OCI-LY7 (cell line): ENCODE results near the gene PVALEF. TPM values are rescaled to one million over a fixed set of nuclear protein-coding genes. Genes with fewer than 3 reads are reported as not detected.

Experiments
- BruUV-seq: library from RNA; stranded (reverse); fragments of 400-500 nt; replicated peaks from 2 replicates; lab custom pipeline; 2021; lab: Mats Ljungman, UMichigan
- CTCF ChIA-PET: fragments of 300-600 bp; sonication (Branson Sonifier 250); formaldehyde crosslinking; loops from one replicate; lab custom pipeline; 2022; ENCODE audit warnings: antibody characterized with exemption; ENCODE audit not compliant: unreplicated experiment; lab: Charles Lee
- POLR2A ChIA-PET: fragments of 300-600 bp; sonication (Branson Sonifier 250); formaldehyde crosslinking; loops from one replicate; lab custom pipeline; 2022; ENCODE audit warnings: antibody characterized with exemption; lab: Charles Lee
- DNase-seq: peaks from one replicate; pipeline ENCODE4 v3.0.0-alpha.2; 2015; ENCODE audit warnings: low spot score
- H2AFZ ChIP-seq: fragments of 200-600 bp; sonication (generic), shearing (Covaris generic); 2 replicates; pipeline ENCODE4 v1.6.1; 2014; ENCODE audit warnings: mild to moderate bottlenecking, antibody characterized with exemption, low read length, moderate library complexity
- H3K27ac ChIP-seq: fragments of 200-600 bp; sonication (generic); 2 replicates; pipeline ENCODE4 v1.5.1; 2014; ENCODE audit warnings: mixed run types, low read depth, mild to moderate bottlenecking, moderate library complexity, low read length, inconsistent platforms; ENCODE audit not compliant: poor library complexity, severe bottlenecking
- H3K36me3 ChIP-seq: fragments of 200-600 bp; sonication (generic); 2 replicates; pipeline ENCODE4 v1.6.1; 2014; ENCODE audit warnings: mild to moderate bottlenecking, antibody characterized with exemption, low read length, moderate library complexity, mixed read lengths; ENCODE audit not compliant: insufficient read depth
- H3K4me1 ChIP-seq: fragments of 200-600 bp; sonication (generic); 2 replicates; pipeline ENCODE4 v1.5.1; 2014; ENCODE audit warnings: mild to moderate bottlenecking, low read length; ENCODE audit not compliant: insufficient read depth, poor library complexity, severe bottlenecking
- H3K4me2 ChIP-seq: fragments of 200-600 bp; sonication (generic); 2 replicates; pipeline ENCODE4 v1.6.1; 2014; ENCODE audit warnings: mild to moderate bottlenecking, low read length
- H3K4me3 ChIP-seq: fragments of 200-600 bp; sonication (generic); 2 replicates; pipeline ENCODE4 v1.5.1; 2014; ENCODE audit warnings: mild to moderate bottlenecking, low read depth, low read length; ENCODE audit not compliant: poor library complexity, severe bottlenecking
- H3K79me2 ChIP-seq: fragments of 200-600 bp; sonication (generic); 2 replicates; pipeline ENCODE4 v1.6.1; 2016; ENCODE audit warnings: low read depth, mild to moderate bottlenecking, low read length, moderate library complexity, mixed read lengths; ENCODE audit not compliant: insufficient read depth
- H3K9me2 ChIP-seq: fragments of 200-600 bp; sonication (generic); 2 replicates; pipeline ENCODE4 v1.6.1; 2016; ENCODE audit warnings: mild to moderate bottlenecking, low read length, mixed read lengths; ENCODE audit not compliant: insufficient read depth
- H3K9me3 ChIP-seq: fragments of 200-600 bp; sonication (generic); 2 replicates; pipeline ENCODE4 v1.6.1; 2014; ENCODE audit warnings: mild to moderate bottlenecking, mixed run types, low read length, mixed read lengths
- H4K20me1 ChIP-seq: fragments of 200-600 bp; sonication (generic); 2 replicates; pipeline ENCODE4 v1.6.1; 2014; ENCODE audit warnings: mild to moderate bottlenecking, antibody characterized with exemption, low read length, moderate library complexity, mixed read lengths; ENCODE audit not compliant: insufficient read depth
- CTCF ChIP-seq: fragments of 200-600 bp; sonication (generic); conservative IDR thresholded peaks from 2 replicates; pipeline ENCODE4 v1.5.1; 2014; ENCODE audit warnings: mild to moderate bottlenecking, antibody characterized with exemption, low read length, moderate library complexity, mixed read lengths
- EZH2phosphoT487 ChIP-seq: fragments of 200-600 bp; sonication (generic); IDR thresholded peaks from 2 replicates; pipeline ENCODE4 v1.6.1; 2018; ENCODE audit warnings: low read depth, borderline replicate concordance, mild to moderate bottlenecking, mixed run types, antibody characterized with exemption, low read length, moderate library complexity, mixed read lengths
- intact Hi-C: fragments of 100-400 bp; cut with micrococcal nuclease; formaldehyde crosslinking; loops from one replicate; pipeline ENCODE4 v1.10.0; 2022; ENCODE audit not compliant: unreplicated experiment
- total RNA-seq, 2 experiments: library from RNA; depleted of rRNA in 1 of 2; stranded (reverse); fragments of >200 nt in 1 of 2; shearing (Covaris generic) in 1 of 2; gene quantifications; 2 replicates each; pipeline ENCODE4 v1.2.3, GENCODE V29; 2014 to 2022

PVALEF gene
- total RNA-seq, 2 experiments from 2014 or later = not detected

DNA sequence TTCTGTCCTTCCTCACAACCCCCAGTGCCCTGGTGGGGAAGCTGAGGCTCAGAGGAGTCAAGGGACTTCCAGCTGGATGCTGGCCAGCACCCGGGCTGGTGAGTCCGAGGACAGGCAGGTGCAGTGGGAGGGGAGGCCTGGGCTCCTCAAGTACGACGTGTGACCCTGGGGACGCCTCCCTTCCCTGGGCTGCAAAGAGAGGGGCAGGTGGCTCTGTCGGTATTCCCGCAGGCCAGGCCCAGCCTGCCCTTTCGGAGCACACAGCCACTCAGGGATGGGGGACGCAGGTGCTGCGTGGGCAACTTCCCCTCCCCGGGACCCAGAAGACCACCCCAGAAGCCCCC, 33.1 kb upstream of the PVALEF start:
- Histone ChIP-seq H2AFZ (no peak overlapping the region), H3K36me3 (no peaks in the 10 kb centered on the region), H4K20me1 (no peaks in the 10 kb centered on the region), H3K4me3 (no peak overlapping the region), H3K9me3 (no peaks in the 10 kb centered on the region), H3K79me2 (no peaks in the 10 kb centered on the region), H3K9me2 (no peaks in the 10 kb centered on the region), H3K4me1 (no peaks in the 10 kb centered on the region), H3K4me2 (no peak overlapping the region), H3K27ac (no peak overlapping the region)
- CTCF ChIA-PET = no interaction called here
- TF ChIP-seq CTCF = no peak
- TF ChIP-seq EZH2phosphoT487 = no peak
- POLR2A ChIA-PET = no interaction called here
- no TSS peak for BruUV-seq
- intact Hi-C loops = no loop called here
- DNase-seq = no peak

DNA sequence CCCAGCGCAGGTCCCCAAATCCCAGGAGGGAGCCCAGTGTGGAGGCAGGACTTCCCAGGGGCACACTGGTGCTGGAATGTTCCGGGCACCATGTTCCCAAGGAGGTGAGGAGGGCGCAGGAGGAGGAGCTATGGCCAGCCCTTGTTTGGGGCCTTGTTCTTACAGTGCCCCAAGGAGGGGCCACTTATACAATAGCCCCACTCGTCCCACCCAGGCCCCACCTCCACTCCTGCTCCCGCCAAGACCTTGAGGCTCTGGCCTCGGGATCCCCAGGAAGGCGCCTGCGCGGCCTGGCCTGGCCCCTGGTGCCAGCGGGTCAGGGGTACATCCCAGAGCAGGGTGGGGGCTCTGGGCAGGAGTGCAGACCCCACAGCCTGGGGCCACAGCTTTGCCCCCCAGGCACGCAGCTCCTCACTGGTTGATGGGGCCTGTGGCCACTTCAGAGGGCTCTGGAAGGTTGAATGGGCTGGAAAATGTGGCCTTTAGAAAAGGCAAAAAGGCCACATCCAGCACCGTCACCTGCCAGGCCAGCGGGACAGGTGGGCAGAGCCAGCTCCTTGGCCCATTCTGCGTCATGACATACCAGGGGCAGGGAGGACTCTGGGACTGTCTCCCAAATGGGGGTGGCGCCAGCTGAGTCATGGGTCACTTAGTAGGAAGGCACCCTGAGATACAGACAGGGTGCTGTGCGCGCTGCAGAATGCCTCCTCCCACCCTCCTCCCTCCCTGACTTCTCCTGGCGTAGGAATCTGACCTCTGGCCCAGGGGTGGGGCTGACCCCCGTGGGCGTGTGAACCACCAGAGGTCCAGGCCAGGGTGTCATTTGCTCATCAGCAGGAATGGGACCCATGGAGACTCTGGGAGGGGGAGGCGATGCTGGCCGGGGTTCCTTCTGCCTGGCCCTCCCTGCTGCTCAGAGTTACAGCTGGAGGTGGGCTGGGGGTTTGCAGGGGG, 32.3 kb upstream of the PVALEF start:
- Histone ChIP-seq H2AFZ (no peak overlapping the region), H3K9me3 (no peaks in the 10 kb centered on the region), H3K79me2 (no peaks in the 10 kb centered on the region), H4K20me1 (no peaks in the 10 kb centered on the region), H3K36me3 (no peaks in the 10 kb centered on the region), H3K27ac (no peak overlapping the region), H3K4me3 (no peak overlapping the region), H3K9me2 (no peaks in the 10 kb centered on the region), H3K4me2 (no peak overlapping the region), H3K4me1 (no peaks in the 10 kb centered on the region)
- CTCF ChIA-PET = no interaction called here
- intact Hi-C loops = no loop called here
- no TSS peak for BruUV-seq
- POLR2A ChIA-PET = no interaction called here
- DNase-seq = no peak
- TF ChIP-seq CTCF = no peak
- no peak for TF ChIP-seq EZH2phosphoT487

DNA sequence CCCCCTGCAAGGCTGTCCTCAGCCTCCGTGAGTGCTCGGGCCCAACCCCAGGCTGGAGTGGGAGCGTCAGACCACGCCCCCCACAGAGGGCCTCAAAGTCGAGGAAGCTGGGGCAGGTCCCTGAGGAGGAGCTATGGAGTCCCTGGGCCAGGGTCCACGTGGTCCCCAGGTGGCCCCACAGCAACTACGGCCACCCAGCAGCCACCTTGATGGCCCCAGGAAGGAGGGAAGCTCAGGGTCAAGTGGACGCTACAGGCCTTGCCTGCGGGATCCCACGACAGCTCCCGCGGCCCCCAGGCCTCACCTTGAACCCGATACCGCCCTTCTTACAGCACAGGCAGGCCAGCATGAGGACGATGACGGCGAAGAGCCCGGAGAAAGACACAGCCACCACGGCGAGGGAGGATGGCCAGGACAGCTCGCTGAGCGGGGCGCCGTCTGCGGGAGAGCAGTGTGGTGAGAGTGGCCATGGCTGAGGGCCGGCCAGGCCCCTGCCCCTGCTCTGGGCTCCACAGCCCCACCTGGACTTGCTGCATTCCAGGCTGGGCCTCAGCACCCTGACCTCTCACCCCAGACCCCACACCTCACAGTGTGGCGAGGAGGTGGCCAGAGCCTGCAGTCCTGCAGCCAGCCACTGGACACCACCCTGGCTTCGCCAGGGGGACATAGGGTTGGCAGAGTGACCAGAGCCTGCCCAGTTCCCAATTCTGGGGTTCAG, 31.1 kb upstream of the PVALEF start:
- DNase-seq = no peak
- no peak overlapping the region for H3K4me3 ChIP-seq
- no peaks in the 10 kb centered on the region for H3K4me1 ChIP-seq
- ChIA-PET CTCF (no interaction called here), POLR2A (no interaction called here)
- TF ChIP-seq EZH2phosphoT487 (no peak), CTCF (no peak)
- no peaks in the 10 kb centered on the region for H3K9me2 ChIP-seq
- no peaks in the 10 kb centered on the region for H3K79me2 ChIP-seq
- H3K36me3 ChIP-seq = no peaks in the 10 kb centered on the region
- no peak overlapping the region for H3K27ac ChIP-seq
- no TSS peak for BruUV-seq
- no peak overlapping the region for H3K4me2 ChIP-seq
- intact Hi-C loops = no loop called here
- no peak overlapping the region for H2AFZ ChIP-seq
- H4K20me1 ChIP-seq = no peaks in the 10 kb centered on the region
- no peaks in the 10 kb centered on the region for H3K9me3 ChIP-seq
